RWPE2 (cell line): ENCODE results near the gene ALG8.

Source experiments
- ATAC-seq: fragments of 200-7000 bp; cut with Tn5 transposase; 3 replicates; pipeline ENCODE4 v1.9.1; 2021; ENCODE audit warnings: low read depth
- DNase-seq: peaks from one replicate; pipeline ENCODE4 v3.0.0-alpha.2; 2020; ENCODE audit warnings: low spot score
- H3K27ac ChIP-seq: fragments of 450-650 bp; 2 replicates; pipeline ENCODE4 v1.5.1; 2017; ENCODE audit warnings: mild to moderate bottlenecking; ENCODE audit not compliant: poor library complexity, severe bottlenecking
- H3K27me3 ChIP-seq: fragments of 250-450 bp; sonication (Bioruptor Pico); 2 replicates; pipeline ENCODE4 v1.5.1; 2021; ENCODE audit warnings: mild to moderate bottlenecking, moderate library complexity; ENCODE audit not compliant: insufficient read depth, poor library complexity, severe bottlenecking
- H3K36me3 ChIP-seq: fragments of 250-450 bp; sonication (Bioruptor Pico); 2 replicates; pipeline ENCODE4 v1.5.1; 2020; ENCODE audit warnings: low read depth, mild to moderate bottlenecking, moderate library complexity
- H3K4me1 ChIP-seq: fragments of 250-450 bp; sonication (Bioruptor Pico); 2 replicates; pipeline ENCODE4 v1.5.1; 2021; ENCODE audit warnings: mild to moderate bottlenecking, moderate library complexity; ENCODE audit not compliant: insufficient read depth, poor library complexity, severe bottlenecking
- H3K4me3 ChIP-seq: fragments of 250-450 bp; sonication (Bioruptor Pico); 2 replicates; pipeline ENCODE4 v1.5.1; 2021; ENCODE audit warnings: mild to moderate bottlenecking, moderate library complexity; ENCODE audit not compliant: severe bottlenecking
- H3K9me3 ChIP-seq: fragments of 250-450 bp; sonication (Bioruptor Pico); 2 replicates; pipeline ENCODE4 v1.5.1; 2021; ENCODE audit warnings: mild to moderate bottlenecking, moderate library complexity; ENCODE audit not compliant: severe bottlenecking
- TF ChIP-seq, protein P1 (sequence below): fragments of 450-650 bp; IDR thresholded peaks from one replicate; pipeline ENCODE4 v1.5.1; 2017; ENCODE audit warnings: mild to moderate bottlenecking, moderate library complexity; ENCODE audit not compliant: poor library complexity, severe bottlenecking

The ALG8 gene

DNA sequence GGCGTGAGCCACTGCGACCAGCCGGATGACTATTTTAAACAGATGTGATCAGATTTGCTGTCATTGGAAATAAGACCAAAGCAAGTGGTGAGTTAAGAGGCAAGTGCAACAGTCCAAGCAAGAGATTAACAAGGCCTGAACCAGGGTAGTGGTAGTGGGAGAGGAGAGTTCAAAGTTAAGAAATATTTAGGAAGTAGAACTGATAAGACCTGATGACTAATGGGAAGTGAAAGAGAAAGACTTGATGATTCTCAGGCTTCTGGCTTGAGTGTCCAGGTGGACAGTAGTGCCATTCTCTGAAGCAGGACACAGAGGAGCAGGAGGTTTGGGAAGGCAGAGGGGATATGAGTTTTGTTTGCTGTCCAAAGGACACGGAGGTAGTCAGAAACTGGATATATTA, 67.0 kb downstream of the ALG8 start:
- H3K4me3 ChIP-seq, result no peak overlapping the region
- H3K4me1 ChIP-seq, result peaks cover 5% of the 10 kb centered on the region
- DNase-seq (no peak), ATAC-seq (no peak)
- TF ChIP-seq, protein P1, sequence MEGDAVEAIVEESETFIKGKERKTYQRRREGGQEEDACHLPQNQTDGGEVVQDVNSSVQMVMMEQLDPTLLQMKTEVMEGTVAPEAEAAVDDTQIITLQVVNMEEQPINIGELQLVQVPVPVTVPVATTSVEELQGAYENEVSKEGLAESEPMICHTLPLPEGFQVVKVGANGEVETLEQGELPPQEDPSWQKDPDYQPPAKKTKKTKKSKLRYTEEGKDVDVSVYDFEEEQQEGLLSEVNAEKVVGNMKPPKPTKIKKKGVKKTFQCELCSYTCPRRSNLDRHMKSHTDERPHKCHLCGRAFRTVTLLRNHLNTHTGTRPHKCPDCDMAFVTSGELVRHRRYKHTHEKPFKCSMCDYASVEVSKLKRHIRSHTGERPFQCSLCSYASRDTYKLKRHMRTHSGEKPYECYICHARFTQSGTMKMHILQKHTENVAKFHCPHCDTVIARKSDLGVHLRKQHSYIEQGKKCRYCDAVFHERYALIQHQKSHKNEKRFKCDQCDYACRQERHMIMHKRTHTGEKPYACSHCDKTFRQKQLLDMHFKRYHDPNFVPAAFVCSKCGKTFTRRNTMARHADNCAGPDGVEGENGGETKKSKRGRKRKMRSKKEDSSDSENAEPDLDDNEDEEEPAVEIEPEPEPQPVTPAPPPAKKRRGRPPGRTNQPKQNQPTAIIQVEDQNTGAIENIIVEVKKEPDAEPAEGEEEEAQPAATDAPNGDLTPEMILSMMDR, result no peak
- no peaks in the 10 kb centered on the region for H3K9me3 ChIP-seq
- no peak overlapping the region for H3K27ac ChIP-seq
- no peaks in the 10 kb centered on the region for H3K27me3 ChIP-seq
- peaks cover 48% of the 10 kb centered on the region for H3K36me3 ChIP-seq

DNA sequence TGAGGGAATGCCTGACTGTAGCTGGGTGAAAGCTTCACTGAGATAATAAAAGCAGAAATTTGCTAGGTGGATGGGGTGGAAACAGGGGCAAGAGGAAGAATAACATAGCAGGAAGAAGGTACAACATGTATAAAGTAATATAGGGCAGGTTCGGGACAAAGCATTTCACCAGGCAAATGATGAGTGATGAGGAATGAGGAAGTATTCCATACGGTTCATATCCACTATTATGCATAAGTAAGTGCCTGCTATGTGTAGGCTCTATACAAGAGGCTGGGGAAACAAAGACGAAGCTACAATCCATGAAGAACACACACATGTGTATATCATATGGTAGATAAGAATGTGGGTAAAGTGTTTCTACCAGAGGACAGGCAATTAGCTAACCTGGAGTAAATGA, 67.7 kb downstream of the ALG8 start:
- Histone ChIP-seq H3K27ac (no peak overlapping the region), H3K36me3 (peaks cover 48% of the 10 kb centered on the region), H3K4me1 (peaks cover 5% of the 10 kb centered on the region), H3K27me3 (no peaks in the 10 kb centered on the region), H3K4me3 (no peak overlapping the region), H3K9me3 (no peaks in the 10 kb centered on the region)
- DNase-seq (no peak), ATAC-seq (no peak)
- TF ChIP-seq, protein P1, result no peak

DNA sequence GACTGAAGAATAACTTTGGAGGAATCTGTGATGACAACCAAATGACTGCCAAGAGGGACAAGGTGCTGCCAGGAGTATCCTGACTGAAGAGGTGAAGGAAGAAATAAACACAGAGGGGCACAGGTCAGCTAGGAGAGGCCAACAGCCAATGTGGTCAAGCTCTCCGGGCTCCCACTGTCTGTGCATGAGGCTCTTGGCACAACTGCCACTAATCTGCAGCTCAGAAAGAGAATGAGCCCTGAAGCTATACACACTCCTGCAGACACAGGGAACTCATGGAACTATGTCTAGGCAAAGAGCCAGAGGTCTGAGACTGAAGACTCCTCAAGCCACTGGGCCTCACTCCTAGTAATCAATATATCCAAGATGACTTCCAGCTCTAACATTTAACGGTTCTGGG, 68.8 kb downstream of the ALG8 start:
- Histone ChIP-seq H3K27ac (no peak overlapping the region), H3K36me3 (peaks cover 48% of the 10 kb centered on the region), H3K4me1 (peaks cover 5% of the 10 kb centered on the region), H3K4me3 (no peak overlapping the region), H3K27me3 (no peaks in the 10 kb centered on the region), H3K9me3 (no peaks in the 10 kb centered on the region)
- TF ChIP-seq, protein P1, result no peak
- ATAC-seq (no peak), DNase-seq (no peak)

DNA sequence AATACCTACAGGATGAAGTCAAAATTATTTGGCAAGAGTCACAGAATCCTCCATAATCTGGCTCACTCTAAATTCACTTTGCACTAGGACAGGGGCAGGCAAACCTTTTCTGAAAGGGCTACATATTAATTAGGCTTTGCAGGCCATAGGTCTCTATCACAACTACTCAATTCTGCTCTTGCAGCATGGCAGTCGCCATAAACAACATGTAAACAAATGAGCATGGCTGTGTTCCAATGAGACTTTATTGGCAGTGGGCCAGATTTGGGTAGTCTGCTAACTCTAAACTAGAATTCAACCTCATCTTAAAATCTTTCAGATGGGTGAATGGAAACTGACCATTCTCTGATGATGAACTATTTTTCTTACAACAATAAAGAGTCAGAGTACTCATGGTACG, 70.0 kb downstream of the ALG8 start:
- no peak for DNase-seq
- TF ChIP-seq, protein P1, result no peak
- Histone ChIP-seq H3K4me3 (no peak overlapping the region), H3K27ac (no peak overlapping the region), H3K9me3 (no peaks in the 10 kb centered on the region), H3K27me3 (no peaks in the 10 kb centered on the region), H3K36me3 (peaks cover 45% of the 10 kb centered on the region), H3K4me1 (no peaks in the 10 kb centered on the region)
- ATAC-seq, result no peak

DNA sequence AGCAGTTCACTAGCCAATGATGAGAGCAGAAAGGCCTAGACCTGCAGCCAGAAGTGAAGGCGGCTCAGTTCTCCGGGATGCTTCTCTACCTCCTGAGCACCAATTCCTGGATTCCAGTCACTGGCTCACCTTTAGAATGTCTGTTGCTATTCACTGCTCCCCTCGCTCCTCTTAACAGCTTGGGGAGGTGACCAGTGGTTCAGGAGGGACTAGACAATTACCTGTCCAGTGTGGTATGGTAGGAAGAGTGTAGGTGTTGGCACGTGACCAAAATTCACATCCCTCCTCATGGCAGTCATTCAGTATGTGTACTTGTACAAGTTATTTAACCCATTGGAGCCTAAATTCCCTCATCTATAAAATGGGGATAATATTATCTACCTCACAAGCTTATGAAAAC, 71.7 kb downstream of the ALG8 start:
- no peaks in the 10 kb centered on the region for H3K4me1 ChIP-seq
- H3K9me3 ChIP-seq, result no peaks in the 10 kb centered on the region
- H3K27me3 ChIP-seq, result no peaks in the 10 kb centered on the region
- H3K4me3 ChIP-seq, result no peak overlapping the region
- no peak overlapping the region for H3K27ac ChIP-seq
- ATAC-seq (no peak), DNase-seq (no peak)
- H3K36me3 ChIP-seq, result peaks cover 38% of the 10 kb centered on the region
- TF ChIP-seq, protein P1, result no peak
